ENCODE data around the gene UNC5C. TPM values are rescaled to one million over a fixed set of nuclear protein-coding genes. Genes with fewer than 3 reads are reported as not detected.

Gene UNC5C
- total RNA-seq, 4 donors from 2014 or later, result 0.44 to 0.68 (median 0.61) TPM

- no peak for TF ChIP-seq CTCF (IDR thresholded peaks at IDR 0.05; ENCODE audit: low read depth)
These were observed 82.0 kb downstream of the UNC5C start for GRCh38 chr4:95466791-95467190.

DNA sequence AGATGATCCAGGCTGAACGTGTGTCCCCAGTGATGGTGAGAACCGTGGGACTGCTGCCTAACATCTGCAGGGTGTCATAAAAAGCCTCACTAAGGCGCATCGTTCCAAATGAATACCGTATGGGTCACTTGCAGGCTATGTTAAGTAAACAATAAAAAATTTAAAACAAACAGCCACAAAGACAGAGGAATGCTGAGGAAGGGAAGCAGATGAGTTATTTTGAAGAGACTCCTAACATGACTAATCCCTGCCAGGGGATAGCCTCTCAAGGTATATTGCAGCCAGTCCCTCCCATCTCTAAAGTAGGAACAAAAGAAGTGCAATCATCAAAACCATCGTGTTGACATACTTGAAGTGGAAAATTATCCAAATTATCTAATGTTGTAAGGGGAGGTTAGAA lies 83.8 kb downstream of the UNC5C start:
- no peak for TF ChIP-seq CTCF (IDR thresholded peaks at IDR 0.05; ENCODE audit: low read depth)

GRCh38 chr4:95462921-95463320 lies 85.9 kb downstream of the UNC5C start:
- TF ChIP-seq CTCF (IDR thresholded peaks at IDR 0.05; ENCODE audit: low read depth), result no peak

GRCh38 chr4:95457353-95457752 lies 91.4 kb downstream of the UNC5C start:
- TF ChIP-seq CTCF (IDR thresholded peaks at IDR 0.05; ENCODE audit: low read depth), result no peak

- TF ChIP-seq CTCF (IDR thresholded peaks at IDR 0.05; ENCODE audit: low read depth), result no peak
These were observed 98.5 kb downstream of the UNC5C start for GRCh38 chr4:95450294-95450693.

DNA sequence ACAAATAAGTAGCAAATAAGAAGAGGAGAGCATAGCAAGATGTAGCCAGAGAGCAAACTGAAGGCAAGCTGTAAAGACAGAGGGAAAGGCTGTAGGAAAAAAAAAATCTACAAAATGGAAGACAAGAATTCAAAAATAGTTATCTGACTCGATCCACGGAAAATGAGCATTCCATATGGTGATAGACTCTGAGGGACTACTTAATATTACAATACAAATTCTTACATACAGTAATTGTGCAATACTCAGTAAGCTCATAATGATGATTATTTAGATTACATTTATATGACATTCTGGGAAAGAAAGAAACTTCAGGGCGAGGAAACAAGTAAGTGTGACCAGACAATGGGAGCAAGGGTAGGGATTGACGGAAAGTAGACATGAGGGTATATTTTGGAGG lies 102.6 kb downstream of the UNC5C start:
- no peak for TF ChIP-seq CTCF (IDR thresholded peaks at IDR 0.05; ENCODE audit: low read depth)

DNA sequence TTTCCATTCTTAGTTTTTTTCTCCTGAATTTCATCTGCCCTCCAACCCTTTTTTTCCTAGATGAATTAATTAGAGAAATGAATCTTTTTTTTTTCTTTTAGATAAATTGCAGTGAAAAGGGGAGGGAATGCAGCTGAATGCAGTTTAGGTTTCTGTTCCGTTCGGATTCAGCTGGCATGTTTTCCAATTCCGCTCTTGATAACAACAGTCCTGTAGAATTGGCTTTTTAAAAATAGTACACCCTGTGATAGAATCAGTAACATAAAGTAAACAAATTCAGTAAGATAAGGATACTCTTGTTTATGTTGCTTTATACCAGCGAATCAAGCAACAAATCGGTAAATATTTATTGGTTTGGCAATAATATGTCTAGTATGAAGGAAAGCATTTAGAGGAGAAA lies 103.5 kb downstream of the UNC5C start:
- TF ChIP-seq CTCF (IDR thresholded peaks at IDR 0.05; ENCODE audit: low read depth), result no peak
